HepG2 (cell line): ENCODE measurements around the gene PDGFA.

Source experiments
- CERS6 ChIP-seq: sonication (generic); formaldehyde crosslinking; IDR thresholded peaks from 2 replicates; pipeline ENCODE4 v1.5.0; 2020; ENCODE audit warnings: missing genetic modification reagents
- E2F1 ChIP-seq: sonication (generic); formaldehyde crosslinking; IDR thresholded peaks from 2 replicates; pipeline ENCODE4 v1.5.0; 2020; ENCODE audit warnings: missing genetic modification reagents
- E2F5 ChIP-seq: sonication (generic); formaldehyde crosslinking; conservative IDR thresholded peaks from 2 replicates; pipeline ENCODE4 v1.4.0; 2020; ENCODE audit warnings: missing genetic modification reagents
- EP300 ChIP-seq, 3 experiments: sonication (generic) in 1 of 3; formaldehyde crosslinking in 1 of 3; IDR thresholded peaks; 2 replicates each; pipeline versions ENCODE4 v1.5.1 to v1.6.1; 2011 to 2020; ENCODE audit warnings: low read depth in 2 of 3, low read length in 2 of 3, borderline replicate concordance in 1 of 3, improper control_type of control experiment in 1 of 3, mild to moderate bottlenecking in 1 of 3, missing genetic modification reagents in 1 of 3, moderate library complexity in 1 of 3
- GATAD2A ChIP-seq: IDR thresholded peaks from 2 replicates; pipeline ENCODE4 v1.6.1; 2016
- GPBP1L1 ChIP-seq: sonication (generic); formaldehyde crosslinking; IDR thresholded peaks from 2 replicates; pipeline ENCODE4 v1.5.0; 2020; ENCODE audit warnings: mild to moderate bottlenecking, missing genetic modification reagents
- KLF16 ChIP-seq, 2 experiments: sonication (generic) in 1 of 2; formaldehyde crosslinking in 1 of 2; IDR thresholded peaks; 2 replicates each; pipeline versions ENCODE4 v1.6.1 to v1.8.0; 2016 to 2023; ENCODE audit warnings: missing genetic modification reagents in 2 of 2, missing compliant biosample characterization in 1 of 2
- PHF8 ChIP-seq: sonication (generic); formaldehyde crosslinking; IDR thresholded peaks from 2 replicates; pipeline ENCODE4 v1.5.0; 2020; ENCODE audit warnings: missing genetic modification reagents
- TBL1XR1 ChIP-seq: fragments of 150-350 bp; IDR thresholded peaks from 2 replicates; pipeline ENCODE4 v1.6.1; 2014; ENCODE audit warnings: borderline replicate concordance, low read length; ENCODE audit not compliant: partially characterized antibody
- ZNF292 ChIP-seq: sonication (generic); formaldehyde crosslinking; IDR thresholded peaks from 2 replicates; pipeline ENCODE4 v1.8.1; 2022; ENCODE audit warnings: mild to moderate bottlenecking, low read depth, missing genetic modification reagents, borderline replicate concordance
- ZNF331 ChIP-seq: sonication (generic); formaldehyde crosslinking; IDR thresholded peaks from 2 replicates; pipeline ENCODE4 v1.4.0; 2020; ENCODE audit warnings: missing genetic modification reagents
- ZNF747 ChIP-seq: sonication (generic); formaldehyde crosslinking; IDR thresholded peaks from 2 replicates; pipeline ENCODE4 v1.8.1; 2023; ENCODE audit warnings: missing genetic modification reagents, mild to moderate bottlenecking, borderline replicate concordance
- TF ChIP-seq, protein P1 (sequence below): sonication (generic); formaldehyde crosslinking; IDR thresholded peaks from 2 replicates; pipeline ENCODE4 v1.5.0; 2020; ENCODE audit warnings: missing genetic modification reagents
- TF ChIP-seq, protein P2 (sequence below): sonication (generic); formaldehyde crosslinking; IDR thresholded peaks from 2 replicates; pipeline ENCODE4 v1.5.0; 2020; ENCODE audit warnings: mild to moderate bottlenecking, missing genetic modification reagents, moderate library complexity

- TF ChIP-seq, protein P1, sequence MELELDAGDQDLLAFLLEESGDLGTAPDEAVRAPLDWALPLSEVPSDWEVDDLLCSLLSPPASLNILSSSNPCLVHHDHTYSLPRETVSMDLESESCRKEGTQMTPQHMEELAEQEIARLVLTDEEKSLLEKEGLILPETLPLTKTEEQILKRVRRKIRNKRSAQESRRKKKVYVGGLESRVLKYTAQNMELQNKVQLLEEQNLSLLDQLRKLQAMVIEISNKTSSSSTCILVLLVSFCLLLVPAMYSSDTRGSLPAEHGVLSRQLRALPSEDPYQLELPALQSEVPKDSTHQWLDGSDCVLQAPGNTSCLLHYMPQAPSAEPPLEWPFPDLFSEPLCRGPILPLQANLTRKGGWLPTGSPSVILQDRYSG (CRISPR knock-in tag), result no peak
- no peak for TF ChIP-seq GPBP1L1 (CRISPR knock-in tag)
- TF ChIP-seq, protein P2, sequence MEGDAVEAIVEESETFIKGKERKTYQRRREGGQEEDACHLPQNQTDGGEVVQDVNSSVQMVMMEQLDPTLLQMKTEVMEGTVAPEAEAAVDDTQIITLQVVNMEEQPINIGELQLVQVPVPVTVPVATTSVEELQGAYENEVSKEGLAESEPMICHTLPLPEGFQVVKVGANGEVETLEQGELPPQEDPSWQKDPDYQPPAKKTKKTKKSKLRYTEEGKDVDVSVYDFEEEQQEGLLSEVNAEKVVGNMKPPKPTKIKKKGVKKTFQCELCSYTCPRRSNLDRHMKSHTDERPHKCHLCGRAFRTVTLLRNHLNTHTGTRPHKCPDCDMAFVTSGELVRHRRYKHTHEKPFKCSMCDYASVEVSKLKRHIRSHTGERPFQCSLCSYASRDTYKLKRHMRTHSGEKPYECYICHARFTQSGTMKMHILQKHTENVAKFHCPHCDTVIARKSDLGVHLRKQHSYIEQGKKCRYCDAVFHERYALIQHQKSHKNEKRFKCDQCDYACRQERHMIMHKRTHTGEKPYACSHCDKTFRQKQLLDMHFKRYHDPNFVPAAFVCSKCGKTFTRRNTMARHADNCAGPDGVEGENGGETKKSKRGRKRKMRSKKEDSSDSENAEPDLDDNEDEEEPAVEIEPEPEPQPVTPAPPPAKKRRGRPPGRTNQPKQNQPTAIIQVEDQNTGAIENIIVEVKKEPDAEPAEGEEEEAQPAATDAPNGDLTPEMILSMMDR (CRISPR knock-in tag), result no peak
- TF ChIP-seq PHF8 (CRISPR knock-in tag), result no peak
- TF ChIP-seq ZNF331 (CRISPR knock-in tag), result no peak
- TF ChIP-seq ZNF747 (CRISPR knock-in tag), result no peak
- TF ChIP-seq E2F1, result no peak
- TF ChIP-seq E2F5 (CRISPR knock-in tag), result no peak
- no peak for TF ChIP-seq GATAD2A (CRISPR knock-in tag)
- no peak for TF ChIP-seq ZNF292 (CRISPR knock-in tag)
- no peak for TF ChIP-seq KLF16 (CRISPR knock-in tag; IDR thresholded peaks at IDR 0.05)
- no peak for TF ChIP-seq EP300 (IDR thresholded peaks at IDR 0.05; ENCODE audit: low read depth in 2 of 2, low read length in 2 of 2)
- TF ChIP-seq EP300 (CRISPR knock-in tag; IDR thresholded peaks at IDR 0.05; ENCODE audit: borderline replicate concordance), result no peak
- TF ChIP-seq TBL1XR1, result no peak
- TF ChIP-seq CERS6, result no peak
These were observed 15.3 kb upstream of the PDGFA start for GRCh38 chr7:534959-535358.
